Spleen (tissue), 7 donors: ENCODE results near the gene NFIB.

ENCODE experiments used
- CTCF ChIP-seq, 11 experiments: fragments of 200-600 bp in 7 of 11; fragments of 450-650 bp in 4 of 11; sonication (generic) in 4 of 11; IDR thresholded peaks in 8 of 11; conservative IDR thresholded peaks in 3 of 11; 1 replicate in 7 of 11; 2 replicates in 4 of 11; pipeline versions ENCODE4 v1.4.0 to v1.8.0; 2016 to 2021; ENCODE audit warnings: antibody characterized with exemption in 11 of 11, inconsistent platforms in 4 of 11, mild to moderate bottlenecking in 1 of 11
- POLR2A ChIP-seq, 3 donors: fragments of 450-650 bp; IDR thresholded peaks; one replicate each; pipeline ENCODE4 v1.5.1; 2017; ENCODE audit warnings: antibody characterized with exemption in 3 of 3, mild to moderate bottlenecking in 1 of 3
- POLR2AphosphoS5 ChIP-seq, 3 donors: sonication (generic); formaldehyde crosslinking; IDR thresholded peaks; one replicate each; pipeline ENCODE4 v1.5.1; 2017; ENCODE audit warnings: antibody characterized with exemption in 3 of 3
- donor health status: DM: no; HTN: no; CAD: no; lungs with moderate emphysema.
- donor health status: DM: no; HTN: no; CAD: no.
- donor health status: DM: no; HTN: no; CAD: no.

GRCh38 chr9:14231196-14231990, 82.5 kb downstream of the NFIB start:
- TF ChIP-seq CTCF (IDR thresholded peaks at IDR 0.05 in 8 of 11, conservative IDR thresholded peaks at IDR 0.05 in 3 of 11) = no peak
- TF ChIP-seq POLR2AphosphoS5 (IDR thresholded peaks at IDR 0.05) = no peak
- no peak for TF ChIP-seq POLR2A (IDR thresholded peaks at IDR 0.05)
